HG03439 (cell line): ENCODE results near the gene RNF114.
A peak's percentile ranks its signal among the peaks of the same experiment; 100 is the strongest.

Experiments used
- ATAC-seq: cut with Tn5 transposase; IDR thresholded peaks from one replicate; pipeline ENCODE4 v1.9.1; 2021; ENCODE audit warnings: mild to moderate bottlenecking, moderate library complexity; ENCODE audit not compliant: unreplicated experiment

The RNF114 gene

DNA sequence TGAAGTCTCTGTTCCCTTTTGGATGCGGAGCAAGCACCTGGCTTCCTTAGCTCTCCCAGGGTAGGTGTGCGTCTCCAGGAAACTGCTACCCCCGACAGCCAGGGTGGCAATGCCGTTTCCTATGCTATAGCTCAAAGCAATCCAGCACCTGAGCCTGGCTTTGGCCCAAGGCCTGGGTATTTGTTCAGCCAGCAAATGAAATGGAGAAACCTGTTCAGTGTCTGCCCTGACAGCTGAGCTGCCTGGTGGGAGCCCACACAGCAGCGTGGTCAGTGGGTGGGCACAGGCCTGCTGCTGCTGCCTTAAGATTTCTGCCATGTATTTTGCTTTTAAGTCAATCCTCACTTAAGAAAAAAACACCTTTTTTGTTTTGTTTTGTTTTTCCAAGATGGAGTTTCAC is 34.6 kb upstream of the RNF114 start:
- no peak for ATAC-seq

GRCh38 chr20:49904440-49905214 is 31.6 kb upstream of the RNF114 start:
- no peak for ATAC-seq

- no peak for ATAC-seq
Observed at GRCh38 chr20:49905415-49906091, 30.6 kb upstream of the RNF114 start.

GRCh38 chr20:49906101-49906604 is 30.0 kb upstream of the RNF114 start:
- no peak for ATAC-seq

DNA sequence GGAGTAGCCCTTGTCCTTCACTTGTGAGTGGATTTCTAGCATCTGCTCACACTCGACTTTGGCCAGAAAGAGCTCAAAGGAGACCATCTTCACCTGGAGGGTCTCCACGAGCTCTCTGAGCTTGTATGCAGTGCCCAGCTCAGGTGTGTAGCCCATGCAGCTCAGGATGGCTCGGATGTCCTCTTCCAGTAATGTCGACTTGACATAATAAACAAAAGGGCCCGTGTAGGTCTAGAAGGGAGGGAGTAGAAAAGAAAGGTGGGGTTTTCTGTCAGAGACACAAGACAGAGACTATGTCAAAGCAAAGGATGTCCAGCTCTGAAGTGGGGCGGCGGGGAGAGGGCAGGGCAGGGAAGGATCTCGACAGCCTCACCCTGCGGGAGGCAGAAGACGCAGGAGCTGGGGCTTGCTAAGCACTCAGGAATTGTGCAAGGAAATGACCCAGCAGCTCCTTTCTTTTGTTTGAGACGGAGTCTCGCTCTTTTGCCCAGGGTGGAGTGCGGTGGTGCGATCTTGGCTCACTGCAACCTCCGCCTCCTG is 29.5 kb upstream of the RNF114 start:
- ATAC-seq = no peak

GRCh38 chr20:49907405-49908257 is 28.6 kb upstream of the RNF114 start:
- ATAC-seq = no peak

DNA sequence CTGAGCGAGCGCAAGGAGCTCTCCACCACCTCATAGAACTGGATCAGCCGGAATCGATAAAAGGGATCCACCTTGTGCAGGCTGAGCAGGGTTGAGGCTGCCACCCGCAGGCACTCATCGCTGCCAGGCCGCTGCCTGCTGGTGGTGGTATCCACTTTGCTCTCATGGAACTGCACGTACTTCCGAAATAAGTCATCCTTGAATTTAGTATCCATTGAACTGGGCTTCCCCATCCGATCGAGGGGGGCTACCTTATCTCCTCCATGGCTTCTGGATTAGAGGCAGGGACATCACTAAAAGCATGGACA is 28.0 kb upstream of the RNF114 start:
- no peak for ATAC-seq

GRCh38 chr20:49909499-49910339 is 26.5 kb upstream of the RNF114 start:
- no peak for ATAC-seq

DNA sequence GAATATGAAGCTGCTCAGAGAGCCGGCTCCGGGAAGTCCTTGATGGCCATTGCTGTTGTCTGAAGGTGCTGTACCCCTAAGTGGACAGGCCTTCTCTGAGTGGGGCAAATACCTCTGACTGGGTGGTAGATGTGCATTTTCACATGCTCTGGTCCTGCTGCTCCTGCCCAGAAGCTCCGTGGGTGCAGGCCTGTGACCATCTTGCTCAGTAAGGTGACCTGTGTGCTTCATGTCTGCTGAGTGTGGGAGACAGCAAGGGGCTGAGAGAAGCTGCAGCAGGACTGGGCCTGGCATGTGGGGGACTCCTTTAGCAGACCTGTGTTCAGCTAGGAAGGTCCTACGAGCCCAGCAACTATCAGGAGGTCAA is 25.9 kb upstream of the RNF114 start:
- no peak for ATAC-seq

GRCh38 chr20:49913399-49914047 is 22.7 kb upstream of the RNF114 start:
- ATAC-seq = no peak

DNA sequence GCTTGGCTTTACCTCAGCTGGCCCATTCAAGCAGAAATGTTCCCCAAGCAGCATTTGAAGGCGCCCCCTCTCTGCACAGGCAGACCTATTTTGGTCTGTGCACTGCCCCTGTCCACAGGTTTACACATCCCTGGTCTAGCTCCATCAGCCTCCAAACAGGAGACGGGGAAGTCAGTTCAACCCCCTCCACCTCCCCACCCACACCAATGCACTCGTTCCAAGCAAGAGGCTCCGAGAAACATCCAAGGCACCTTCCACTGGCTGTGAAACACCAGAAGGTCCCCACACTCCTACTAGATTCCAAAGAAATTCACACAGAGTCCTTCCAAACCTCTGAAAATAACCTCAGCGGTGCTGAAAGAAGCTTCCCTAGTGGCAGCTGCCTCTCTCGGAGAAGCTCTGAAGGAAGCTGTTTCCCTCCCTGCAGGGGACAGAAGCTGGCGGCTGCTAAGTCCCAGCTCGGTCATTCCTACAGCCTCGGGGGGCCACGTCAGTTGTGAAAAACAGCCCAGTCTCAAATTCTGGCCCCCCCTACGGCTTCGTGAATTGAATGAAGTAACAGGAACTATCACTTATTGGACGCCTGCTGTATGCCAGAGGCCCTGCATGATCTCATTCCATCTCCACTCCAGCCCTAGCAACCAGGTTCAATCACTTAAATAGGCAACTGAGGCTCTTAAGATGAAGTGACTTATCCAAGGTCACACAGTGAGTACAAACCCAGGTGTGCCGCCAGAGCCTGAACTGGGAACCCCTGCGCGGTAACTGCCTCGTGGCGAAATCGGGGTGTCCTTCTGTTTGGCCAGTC is 21.7 kb upstream of the RNF114 start:
- no peak for ATAC-seq

DNA sequence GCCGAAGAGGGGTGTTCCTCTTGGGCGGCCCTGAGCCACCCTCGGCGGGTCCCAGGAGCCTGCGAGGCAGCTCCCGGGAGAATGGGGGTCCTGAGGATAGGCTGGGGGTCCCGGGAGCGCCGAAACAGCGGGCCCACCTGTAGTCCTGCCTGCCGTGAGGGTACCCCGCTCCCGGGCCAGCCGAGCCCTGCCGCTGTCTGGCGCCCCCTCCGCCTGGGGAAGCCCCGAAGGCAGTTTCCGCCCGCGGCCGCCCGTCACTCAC is 21.1 kb upstream of the RNF114 start:
- no peak for ATAC-seq

DNA sequence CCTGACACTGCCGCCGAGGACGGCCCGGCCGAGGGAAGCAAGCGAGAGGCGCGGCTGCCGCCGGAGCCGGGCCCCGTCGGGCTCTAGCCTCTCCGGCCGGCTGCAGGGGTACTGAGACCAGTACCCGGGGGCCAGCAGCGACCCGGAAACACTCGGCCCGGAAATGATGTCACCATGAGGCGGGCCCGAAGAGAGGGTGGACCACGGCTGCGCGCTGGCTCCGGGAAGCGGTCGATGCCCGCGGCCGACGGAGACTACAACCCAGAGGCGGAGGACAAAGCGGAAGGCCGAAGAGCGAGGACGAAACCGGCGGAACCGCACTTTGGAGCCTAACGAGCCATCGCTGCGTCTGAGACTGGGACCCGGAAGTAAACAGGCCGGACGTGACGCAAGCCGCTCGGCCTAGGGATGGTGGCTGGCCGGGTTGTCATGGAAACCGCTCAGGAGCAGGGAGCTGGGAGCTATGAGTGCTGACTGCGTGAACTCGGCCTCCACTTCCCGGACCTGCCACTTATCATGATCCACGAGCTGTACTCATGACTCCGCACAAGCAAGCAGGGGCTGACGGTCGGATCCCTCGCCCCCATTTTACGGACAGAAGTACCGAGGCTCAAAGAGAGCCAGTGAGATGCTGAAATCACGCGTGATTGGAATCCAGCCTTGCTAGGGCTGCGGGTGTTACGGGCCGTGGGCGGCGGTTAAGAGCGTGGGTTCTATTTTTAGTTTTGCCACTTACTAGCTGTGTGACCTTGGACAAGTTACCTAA is 20.6 kb upstream of the RNF114 start, which contains the start of gene SPATA2:
TSS of gene SPATA2 (minus strand) at position 150 of the 766 bp plus-strand sequence. CDS start 7,039 bp downstream, outside the sequence.
- peak; percentile 84 for ATAC-seq

DNA sequence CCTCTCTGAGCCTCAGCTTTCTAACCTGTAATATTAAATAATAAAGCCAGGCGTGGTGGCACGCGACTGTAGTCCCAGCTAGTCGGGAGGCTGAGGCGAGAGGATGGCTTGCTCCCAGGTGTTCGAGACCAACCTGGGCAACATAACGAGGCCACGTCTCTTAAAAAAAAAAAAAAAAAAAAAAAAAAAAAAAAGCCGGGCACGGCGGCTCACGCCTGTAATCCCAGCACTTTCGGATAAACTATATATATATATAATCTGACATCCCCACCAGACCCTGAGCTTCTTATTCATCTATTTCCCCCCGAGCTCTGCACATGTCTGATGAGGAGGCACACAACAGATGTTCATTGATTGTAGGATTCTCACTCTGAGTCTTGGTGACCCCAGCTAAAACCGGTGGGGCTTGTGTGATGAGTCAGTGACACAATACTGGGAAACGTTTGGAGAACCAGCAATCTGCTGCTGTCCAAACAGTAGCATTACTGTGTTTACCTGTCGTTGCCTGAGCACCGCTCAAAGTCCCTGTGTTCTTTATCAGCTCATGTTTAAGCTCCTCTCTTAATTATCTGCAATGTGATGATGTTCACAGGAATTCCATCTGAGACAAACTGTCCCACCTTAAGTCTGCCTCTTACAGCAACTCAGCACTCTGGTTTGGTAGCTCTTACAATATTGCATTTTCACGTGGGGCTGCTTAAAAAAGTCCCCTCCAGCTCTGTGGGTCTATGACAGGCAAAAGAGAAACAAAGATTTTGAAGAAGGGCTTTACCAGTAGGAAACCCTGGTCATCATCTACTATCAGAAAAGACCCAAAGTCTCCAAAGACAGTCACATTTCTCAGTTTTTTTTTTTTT is 19.8 kb upstream of the RNF114 start:
- no peak for ATAC-seq

GRCh38 chr20:49918446-49918845 is 17.8 kb upstream of the RNF114 start:
- ATAC-seq = no peak

GRCh38 chr20:49919009-49919408 is 17.2 kb upstream of the RNF114 start:
- no peak for ATAC-seq

- ATAC-seq = no peak
Observed at GRCh38 chr20:49919461-49919860, 16.7 kb upstream of the RNF114 start.

DNA sequence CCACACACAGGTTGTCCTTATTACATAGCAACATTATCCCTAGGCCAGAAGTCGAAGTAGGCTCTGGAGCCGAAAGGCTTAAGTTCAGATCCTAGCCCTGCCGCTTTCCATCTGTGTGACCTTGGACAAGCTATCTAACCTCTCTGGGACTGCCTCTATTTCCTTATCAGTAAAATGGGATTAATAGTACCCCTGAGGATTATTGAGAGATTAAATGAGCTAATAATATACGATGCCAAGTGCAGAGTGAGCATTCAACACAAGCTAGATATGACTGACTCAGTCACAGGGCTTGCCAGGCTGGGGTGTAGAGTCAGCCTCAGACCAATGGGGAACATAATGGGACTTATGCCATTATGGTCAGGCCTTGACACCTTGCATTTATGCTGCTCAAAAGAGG is 11.9 kb upstream of the RNF114 start:
- ATAC-seq = no peak
